Body of pancreas (tissue), 4 donors: ENCODE data around the gene GBP7.

Experiments
- CTCF ChIP-seq, 7 experiments: fragments of 450-650 bp in 4 of 7; fragments of 200-600 bp in 3 of 7; sonication (generic) in 3 of 7; IDR thresholded peaks; one replicate each; pipeline ENCODE4 v1.5.1; 2016 to 2019; ENCODE audit warnings: antibody characterized with exemption in 7 of 7
- POLR2A ChIP-seq, 3 donors: fragments of 450-650 bp; IDR thresholded peaks; one replicate each; pipeline ENCODE4 v1.6.1; 2016; ENCODE audit warnings: antibody characterized with exemption in 3 of 3, mild to moderate bottlenecking in 2 of 3

- TF ChIP-seq CTCF (IDR thresholded peaks at IDR 0.05) (no peak), POLR2A (IDR thresholded peaks at IDR 0.05) (no peak)
Observed at GRCh38 chr1:89100412-89100811, 75.4 kb downstream of the GBP7 start.
